H1 (cell line): ENCODE measurements around the gene ASB13.

Experiments
- CBX5 ChIP-seq: fragments of 300-800, 300-1000 bp; sonication (generic); IDR thresholded peaks from 2 replicates; pipeline ENCODE4 v1.7.1; 2016; ENCODE audit warnings: antibody characterized with exemption, low read length, low read depth
- CTCF ChIP-seq, 3 experiments: IDR thresholded peaks; 1 replicate in 2 of 3; 2 replicates in 1 of 3; pipeline versions ENCODE4 v1.5.1 to v1.6.1; 2011; ENCODE audit warnings: low read length in 3 of 3, mild to moderate bottlenecking in 3 of 3, inconsistent platforms in 2 of 3, low read depth in 1 of 3, moderate library complexity in 1 of 3; ENCODE audit not compliant: insufficient read depth in 1 of 3; ENCODE audit errors: control extremely low read depth in 1 of 3
- EGR1 ChIP-seq: IDR thresholded peaks from 2 replicates; pipeline ENCODE4 v1.6.1; 2011; ENCODE audit warnings: low read depth, low read length, borderline replicate concordance
- EP300 ChIP-seq, 2 experiments: IDR thresholded peaks; 1 replicate in 1 of 2; 2 replicates in 1 of 2; pipeline ENCODE4 v1.6.1; 2011 to 2012; ENCODE audit warnings: low read depth in 2 of 2, low read length in 2 of 2, mild to moderate bottlenecking in 2 of 2, borderline replicate concordance in 1 of 2, inconsistent platforms in 1 of 2, moderate library complexity in 1 of 2
- POLR2A ChIP-seq, 2 experiments: IDR thresholded peaks; 1 replicate in 1 of 2; 2 replicates in 1 of 2; pipeline ENCODE4 v1.6.1; 2011; ENCODE audit warnings: low read depth in 2 of 2, low read length in 2 of 2, mild to moderate bottlenecking in 2 of 2; ENCODE audit errors: control extremely low read depth in 1 of 2
- SIN3A ChIP-seq, 2 experiments: IDR thresholded peaks in 1 of 2; conservative IDR thresholded peaks in 1 of 2; 2 replicates each; pipeline ENCODE4 v1.6.1; 2011 to 2012; ENCODE audit warnings: low read length in 2 of 2, improper control_type of control experiment in 1 of 2, low read depth in 1 of 2, mild to moderate bottlenecking in 1 of 2
- TF ChIP-seq, protein P1 (sequence below): IDR thresholded peaks from 2 replicates; pipeline ENCODE4 v1.6.1; 2012; ENCODE audit warnings: inconsistent platforms

DNA sequence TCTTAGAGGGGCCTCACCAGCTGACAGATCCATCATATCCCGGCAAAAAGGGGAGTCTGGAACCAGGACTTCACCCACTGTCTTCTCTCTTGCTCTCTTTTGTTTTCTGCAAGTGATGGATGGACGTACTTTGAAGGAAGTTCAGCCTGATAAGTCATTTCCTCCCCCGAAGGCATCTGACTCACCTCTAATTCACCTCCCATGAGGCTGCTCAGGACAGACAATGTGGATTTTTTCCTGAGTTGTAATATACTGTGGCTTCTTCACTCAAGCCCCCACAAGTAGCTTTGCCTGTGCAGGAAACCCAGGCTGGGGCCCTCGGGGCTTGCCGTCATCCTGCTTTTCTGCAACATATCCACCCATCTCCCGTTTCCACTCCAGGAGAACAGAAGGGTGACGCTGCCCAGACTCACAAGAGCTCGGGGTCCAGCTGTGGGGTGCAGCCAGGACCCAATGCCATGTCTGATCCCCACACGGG lies 70.4 kb downstream of the ASB13 start:
- TF ChIP-seq CBX5 (no peak), CTCF (IDR thresholded peaks at IDR 0.05; ENCODE audit: control extremely low read depth in 1 of 3, insufficient read depth in 1 of 3, low read depth in 1 of 3, low read length in 3 of 3) (no peak), POLR2A (IDR thresholded peaks at IDR 0.05; ENCODE audit: control extremely low read depth in 1 of 2, low read depth in 2 of 2, low read length in 2 of 2) (no peak), EGR1 (no peak), SIN3A (conservative IDR thresholded peaks at IDR 0.05 in 1 of 2, IDR thresholded peaks at IDR 0.05 in 1 of 2; ENCODE audit: low read depth in 1 of 2, low read length in 2 of 2) (no peak), EP300 (IDR thresholded peaks at IDR 0.05; ENCODE audit: borderline replicate concordance in 1 of 2, low read depth in 2 of 2, low read length in 2 of 2) (no peak)
- TF ChIP-seq, protein P1, sequence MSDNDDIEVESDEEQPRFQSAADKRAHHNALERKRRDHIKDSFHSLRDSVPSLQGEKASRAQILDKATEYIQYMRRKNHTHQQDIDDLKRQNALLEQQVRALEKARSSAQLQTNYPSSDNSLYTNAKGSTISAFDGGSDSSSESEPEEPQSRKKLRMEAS, result no peak
